Mesenchymal stem cell (in vitro differentiated cells and primary cell): Measurements from ENCODE around the gene ASB11.

Experiments
- DNase-seq: peaks from one replicate; pipeline ENCODE4 v3.0.0-alpha.2; 2013
- H2AFZ ChIP-seq: one replicate; pipeline ENCODE4 v1.6.1; 2013; ENCODE audit warnings: low read depth, mild to moderate bottlenecking, control low read depth, inconsistent platforms, low read length, moderate library complexity
- H2AK5ac ChIP-seq: 2 replicates; pipeline ENCODE4 v1.6.1; 2013; ENCODE audit warnings: low read length, moderate library complexity, mild to moderate bottlenecking, inconsistent platforms; ENCODE audit not compliant: severe bottlenecking
- H2BK120ac ChIP-seq: one replicate; pipeline ENCODE4 v1.6.1; 2013; ENCODE audit warnings: low read depth, mild to moderate bottlenecking, inconsistent platforms, low read length, moderate library complexity
- H2BK12ac ChIP-seq, 2 experiments: one replicate each; pipeline ENCODE4 v1.6.1; 2013; ENCODE audit warnings: inconsistent platforms in 2 of 2, low read length in 2 of 2, mild to moderate bottlenecking in 2 of 2, moderate library complexity in 2 of 2, control low read depth in 1 of 2
- H2BK15ac ChIP-seq: one replicate; pipeline ENCODE4 v1.6.1; 2013; ENCODE audit warnings: mild to moderate bottlenecking, low read depth, inconsistent platforms; ENCODE audit not compliant: poor library complexity, severe bottlenecking
- H2BK5ac ChIP-seq: 2 replicates; pipeline ENCODE4 v1.6.1; 2013; ENCODE audit warnings: low read depth, mild to moderate bottlenecking, low read length, control low read depth, inconsistent platforms; ENCODE audit not compliant: poor library complexity, severe bottlenecking
- H3K14ac ChIP-seq, 2 experiments: one replicate each; pipeline ENCODE4 v1.6.1; 2013; ENCODE audit warnings: inconsistent platforms in 2 of 2, low read length in 2 of 2, control low read depth in 1 of 2, mild to moderate bottlenecking in 1 of 2, moderate library complexity in 1 of 2
- H3K18ac ChIP-seq, 2 experiments: one replicate each; pipeline ENCODE4 v1.6.1; 2013; ENCODE audit warnings: inconsistent platforms in 2 of 2, low read length in 2 of 2, control low read depth in 1 of 2, low read depth in 1 of 2, mild to moderate bottlenecking in 1 of 2
- H3K23ac ChIP-seq, 2 experiments: one replicate each; pipeline ENCODE4 v1.6.1; 2013; ENCODE audit warnings: inconsistent platforms in 2 of 2, low read length in 2 of 2, mild to moderate bottlenecking in 2 of 2, moderate library complexity in 2 of 2, control low read depth in 1 of 2
- H3K27ac ChIP-seq: 2 replicates; pipeline ENCODE4 v1.5.1; 2013; ENCODE audit warnings: mild to moderate bottlenecking, moderate library complexity, low read length, control low read depth, inconsistent platforms; ENCODE audit not compliant: poor library complexity, severe bottlenecking
- H3K27me3 ChIP-seq, 2 experiments: 2 replicates each; pipeline versions ENCODE4 v1.6.1 to v1.7.0; 2013; ENCODE audit warnings: low read length in 2 of 2, mild to moderate bottlenecking in 2 of 2, moderate library complexity in 2 of 2, control low read depth in 1 of 2, inconsistent platforms in 1 of 2; ENCODE audit not compliant: control insufficient read depth in 1 of 2, insufficient read depth in 1 of 2
- H3K36me3 ChIP-seq, 2 experiments: 2 replicates each; pipeline versions ENCODE4 v1.6.1 to v1.7.0; 2013; ENCODE audit warnings: low read length in 2 of 2, control low read depth in 1 of 2, inconsistent platforms in 1 of 2, low read depth in 1 of 2, mild to moderate bottlenecking in 1 of 2; ENCODE audit not compliant: insufficient read depth in 2 of 2, control insufficient read depth in 1 of 2
- H3K4ac ChIP-seq, 2 experiments: one replicate each; pipeline ENCODE4 v1.6.1; 2013; ENCODE audit warnings: inconsistent platforms in 2 of 2, low read length in 2 of 2, mild to moderate bottlenecking in 2 of 2, moderate library complexity in 2 of 2, control low read depth in 1 of 2, low read depth in 1 of 2
- H3K4me1 ChIP-seq: 2 replicates; pipeline ENCODE4 v1.6.1; 2013; ENCODE audit warnings: low read depth, low read length, control low read depth; ENCODE audit not compliant: control insufficient read depth, insufficient read depth
- H3K4me2 ChIP-seq: 2 replicates; pipeline ENCODE4 v1.6.1; 2013; ENCODE audit warnings: low read length, mild to moderate bottlenecking, inconsistent platforms; ENCODE audit not compliant: poor library complexity, severe bottlenecking
- H3K4me3 ChIP-seq, 2 experiments: 2 replicates each; pipeline versions ENCODE4 v1.5.1 to v1.7.0; 2013; ENCODE audit warnings: low read length in 2 of 2, mild to moderate bottlenecking in 2 of 2, control low read depth in 1 of 2, low read depth in 1 of 2; ENCODE audit not compliant: insufficient read depth in 1 of 2
- H3K79me1 ChIP-seq: replicated peaks from 2 replicates; pipeline ENCODE4 v1.6.1; 2013; ENCODE audit warnings: mild to moderate bottlenecking, control low read depth, low read length, inconsistent platforms; ENCODE audit not compliant: poor library complexity, severe bottlenecking
- H3K9ac ChIP-seq: 2 replicates; pipeline ENCODE4 v1.7.0; 2013; ENCODE audit warnings: mild to moderate bottlenecking, low read length, moderate library complexity
- H3K9me3 ChIP-seq: 2 replicates; pipeline ENCODE4 v1.7.0; 2013; ENCODE audit warnings: mild to moderate bottlenecking, low read length; ENCODE audit not compliant: control insufficient read depth
- H4K8ac ChIP-seq: one replicate; pipeline ENCODE4 v1.6.1; 2013; ENCODE audit warnings: inconsistent platforms, mild to moderate bottlenecking, low read length, moderate library complexity
- H4K91ac ChIP-seq: one replicate; pipeline ENCODE4 v1.6.1; 2013; ENCODE audit warnings: mild to moderate bottlenecking, low read length, inconsistent platforms
- WGBS: methylation state at CpG from one replicate; pipeline ENCODE4 v1.1.7; 2013; ENCODE audit warnings: mixed read lengths; 5-methylcytosine and 5-hydroxymethylcytosine counted together

Gene ASB11

GRCh38 chrX:15322072-15322471 lies 6.6 kb upstream of the ASB11 start:
- H3K4me2 ChIP-seq = no peak overlapping the region
- H2BK5ac ChIP-seq = no peak overlapping the region
- H4K8ac ChIP-seq = no peak overlapping the region
- H4K91ac ChIP-seq = no peak overlapping the region
- H3K36me3 ChIP-seq = peaks cover 0 to 37% of the 10 kb centered on the region in 2 experiments
- no peak overlapping the region for H3K9ac ChIP-seq
- no peaks in the 10 kb centered on the region for H3K9me3 ChIP-seq
- H3K23ac ChIP-seq = no peak overlapping the region
- H2BK15ac ChIP-seq = no peak overlapping the region
- no peaks in the 10 kb centered on the region for H3K79me1 ChIP-seq
- no peak overlapping the region for H2BK120ac ChIP-seq
- no peaks in the 10 kb centered on the region for H3K27me3 ChIP-seq
- no peak overlapping the region for H2AFZ ChIP-seq
- H3K18ac ChIP-seq = no peak overlapping the region
- H3K27ac ChIP-seq = no peak overlapping the region
- H3K4me3 ChIP-seq = no peak overlapping the region
- no peak overlapping the region for H2BK12ac ChIP-seq
- no peak overlapping the region for H2AK5ac ChIP-seq
- no peak overlapping the region for H3K14ac ChIP-seq
- H3K4ac ChIP-seq = no peak overlapping the region
- no peaks in the 10 kb centered on the region for H3K4me1 ChIP-seq
- no peak for DNase-seq
- WGBS = 100% methylated on average over 1 of the region's 3 CpGs

DNA sequence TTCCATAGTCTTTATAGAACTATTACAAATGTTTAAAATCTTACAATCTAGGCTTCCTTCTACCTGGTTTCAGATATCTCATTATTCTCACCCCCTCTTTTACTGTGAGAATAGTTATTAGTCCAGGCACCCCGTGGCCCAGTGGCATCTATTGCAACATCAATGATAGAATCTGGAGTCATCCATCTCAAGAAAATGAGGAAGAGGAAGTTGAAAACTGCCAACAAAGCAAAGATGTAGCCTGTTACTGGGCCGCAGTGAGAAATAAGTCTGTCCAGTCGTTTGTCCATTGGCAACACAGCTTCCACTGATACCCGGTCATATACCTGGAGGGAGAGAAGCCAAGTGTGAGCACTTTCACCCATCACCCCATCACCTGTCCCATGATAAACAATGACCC lies 6.0 kb upstream of the ASB11 start:
- no peak overlapping the region for H2BK5ac ChIP-seq
- H3K4me3 ChIP-seq = no peak overlapping the region
- H2AK5ac ChIP-seq = no peak overlapping the region
- no peaks in the 10 kb centered on the region for H3K9me3 ChIP-seq
- H3K9ac ChIP-seq = no peak overlapping the region
- no peak overlapping the region for H3K4me2 ChIP-seq
- H4K91ac ChIP-seq = no peak overlapping the region
- no peak overlapping the region for H3K14ac ChIP-seq
- H3K79me1 ChIP-seq = no peaks in the 10 kb centered on the region
- H3K23ac ChIP-seq = no peak overlapping the region
- no peaks in the 10 kb centered on the region for H3K27me3 ChIP-seq
- no peak overlapping the region for H3K18ac ChIP-seq
- WGBS = 100% methylated on average over 1 of the region's 4 CpGs
- H3K4ac ChIP-seq = no peak overlapping the region
- H2BK12ac ChIP-seq = no peak overlapping the region
- no peak overlapping the region for H4K8ac ChIP-seq
- no peaks in the 10 kb centered on the region for H3K4me1 ChIP-seq
- no peak for DNase-seq
- peaks cover 0 to 37% of the 10 kb centered on the region in 2 experiments for H3K36me3 ChIP-seq
- no peak overlapping the region for H3K27ac ChIP-seq
- H2AFZ ChIP-seq = no peak overlapping the region
- no peak overlapping the region for H2BK120ac ChIP-seq
- H2BK15ac ChIP-seq = no peak overlapping the region

- H3K36me3 ChIP-seq = peaks cover 0 to 37% of the 10 kb centered on the region in 2 experiments
- H2BK5ac ChIP-seq = no peak overlapping the region
- H3K9ac ChIP-seq = no peak overlapping the region
- H2AK5ac ChIP-seq = no peak overlapping the region
- no peaks in the 10 kb centered on the region for H3K27me3 ChIP-seq
- H3K4me2 ChIP-seq = no peak overlapping the region
- H3K23ac ChIP-seq = no peak overlapping the region
- H2AFZ ChIP-seq = no peak overlapping the region
- no peak overlapping the region for H2BK15ac ChIP-seq
- H3K79me1 ChIP-seq = no peaks in the 10 kb centered on the region
- H3K18ac ChIP-seq = no peak overlapping the region
- WGBS = 100% methylated on average over 4 of the region's 4 CpGs
- no peak overlapping the region for H4K8ac ChIP-seq
- no peaks in the 10 kb centered on the region for H3K9me3 ChIP-seq
- H3K14ac ChIP-seq = no peak overlapping the region
- no peak for DNase-seq
- no peak overlapping the region for H3K4me3 ChIP-seq
- H2BK12ac ChIP-seq = no peak overlapping the region
- H3K27ac ChIP-seq = no peak overlapping the region
- H4K91ac ChIP-seq = no peak overlapping the region
- H2BK120ac ChIP-seq = no peak overlapping the region
- H3K4me1 ChIP-seq = no peaks in the 10 kb centered on the region
- H3K4ac ChIP-seq = no peak overlapping the region
Observed at GRCh38 chrX:15320297-15320696, 4.9 kb upstream of the ASB11 start.

GRCh38 chrX:15319075-15319474 lies 3.6 kb upstream of the ASB11 start:
- WGBS = no CpG with 5 or more reads among the region's 4 CpGs
- Histone ChIP-seq H3K4me1 (no peaks in the 10 kb centered on the region), H4K8ac (no peak overlapping the region), H3K9ac (no peak overlapping the region), H3K14ac (no peak overlapping the region), H2BK15ac (no peak overlapping the region), H3K36me3 (peaks cover 0 to 29% of the 10 kb centered on the region in 2 experiments), H3K9me3 (no peaks in the 10 kb centered on the region), H2AFZ (no peak overlapping the region), H3K4me3 (no peak overlapping the region), H3K4me2 (no peak overlapping the region), H2BK120ac (no peak overlapping the region), H3K23ac (no peak overlapping the region), H3K79me1 (no peaks in the 10 kb centered on the region), H3K4ac (no peak overlapping the region), H2BK5ac (no peak overlapping the region), H3K18ac (no peak overlapping the region), H3K27me3 (no peaks in the 10 kb centered on the region), H3K27ac (no peak overlapping the region), H4K91ac (no peak overlapping the region), H2BK12ac (no peak overlapping the region), H2AK5ac (no peak overlapping the region)
- DNase-seq = no peak
